ENCODE measurements around the gene FBXO45. TPM values are rescaled to one million over a fixed set of nuclear protein-coding genes. Genes with fewer than 3 reads are reported as not detected.
"Not testable (repeated sequence)": the region's sequence is repeated elsewhere in the genome, so short reads cannot be mapped to it uniquely, and the experiment has no call there.

FBXO45 gene, protein sequence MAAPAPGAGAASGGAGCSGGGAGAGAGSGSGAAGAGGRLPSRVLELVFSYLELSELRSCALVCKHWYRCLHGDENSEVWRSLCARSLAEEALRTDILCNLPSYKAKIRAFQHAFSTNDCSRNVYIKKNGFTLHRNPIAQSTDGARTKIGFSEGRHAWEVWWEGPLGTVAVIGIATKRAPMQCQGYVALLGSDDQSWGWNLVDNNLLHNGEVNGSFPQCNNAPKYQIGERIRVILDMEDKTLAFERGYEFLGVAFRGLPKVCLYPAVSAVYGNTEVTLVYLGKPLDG
- total RNA-seq (2014; rRNA removed; shearing (Covaris generic)), result 18.3 and 20.4 TPM in 2 replicates

- Histone ChIP-seq H3K36me3 (peaks cover 11% of the 10 kb centered on the region), H3K9me3 (replicated peaks) (no peaks in the 10 kb centered on the region), H3K27me3 (replicated peaks) (no peaks in the 10 kb centered on the region), H3K4me3 (peak within 1 kb of the TSS; percentile 85), H3K27ac (peak within 1 kb of the TSS; percentile 67), H3K4me1 (replicated peaks) (peaks cover 13% of the 10 kb centered on the region)
- DNase-seq (ENCODE audit: low read depth in 1 of 2, low spot score in 2 of 2), result peak; percentile 89 to 93
Measured at GRCh38 chr3:196568246-196569002, at the start of gene FBXO45, which contains the start of gene WDR53. Gene FBXO45 (plus strand): TSS chr3:196568660. CDS start chr3:196568985, 325 bp downstream. Gene WDR53 (minus strand): TSS chr3:196568554. CDS start chr3:196561475, 7,079 bp downstream.

GRCh38 chr3:196518966-196519717 lies 49.3 kb upstream of the FBXO45 start:
- peak; percentile 58 to 84 for DNase-seq (ENCODE audit: low read depth in 1 of 2, low spot score in 2 of 2)

GRCh38 chr3:196519718-196520082 lies 48.8 kb upstream of the FBXO45 start:
- DNase-seq (ENCODE audit: low read depth in 1 of 2, low spot score in 2 of 2), result no peak
- H3K27ac ChIP-seq, result no peak overlapping the region
- no peaks in the 10 kb centered on the region for H3K36me3 ChIP-seq
- no peak overlapping the region for H3K4me3 ChIP-seq
- H3K4me1 ChIP-seq (replicated peaks), result no peaks in the 10 kb centered on the region
- 0 out of 2 replicates have a peak, but pooled peaks cover 4% of the 10 kb centered on the region for H3K9me3 ChIP-seq (replicated peaks)
- no peaks in the 10 kb centered on the region for H3K27me3 ChIP-seq (replicated peaks)

More at GRCh38 chr3:196518966-196519717, 49.3 kb upstream of the FBXO45 start:
- Histone ChIP-seq H3K27ac (no peak overlapping the region), H3K36me3 (no peaks in the 10 kb centered on the region), H3K9me3 (replicated peaks) (0 out of 2 replicates have a peak, but pooled peaks cover 4% of the 10 kb centered on the region), H3K4me1 (replicated peaks) (peaks cover 3% of the 10 kb centered on the region), H3K27me3 (replicated peaks) (no peaks in the 10 kb centered on the region), H3K4me3 (no peak overlapping the region)

GRCh38 chr3:196521291-196521690 lies 47.2 kb upstream of the FBXO45 start:
- not testable (repeated sequence) for H3K4me3 ChIP-seq; H3K36me3 ChIP-seq; H3K4me1 ChIP-seq (replicated peaks); DNase-seq (ENCODE audit: low read depth in 1 of 2, low spot score in 2 of 2); H3K9me3 ChIP-seq (replicated peaks); H3K27me3 ChIP-seq (replicated peaks); H3K27ac ChIP-seq

GRCh38 chr3:196523841-196524240 lies 44.6 kb upstream of the FBXO45 start:
- DNase-seq (ENCODE audit: low read depth in 1 of 2, low spot score in 2 of 2), result no peak
- Histone ChIP-seq H3K4me3 (no peak overlapping the region), H3K36me3 (no peaks in the 10 kb centered on the region), H3K4me1 (replicated peaks) (peaks cover 4% of the 10 kb centered on the region), H3K27me3 (replicated peaks) (no peaks in the 10 kb centered on the region), H3K9me3 (replicated peaks) (peaks cover 4% of the 10 kb centered on the region; the same call in 1 of the 2 replicates), H3K27ac (no peak overlapping the region)

DNA sequence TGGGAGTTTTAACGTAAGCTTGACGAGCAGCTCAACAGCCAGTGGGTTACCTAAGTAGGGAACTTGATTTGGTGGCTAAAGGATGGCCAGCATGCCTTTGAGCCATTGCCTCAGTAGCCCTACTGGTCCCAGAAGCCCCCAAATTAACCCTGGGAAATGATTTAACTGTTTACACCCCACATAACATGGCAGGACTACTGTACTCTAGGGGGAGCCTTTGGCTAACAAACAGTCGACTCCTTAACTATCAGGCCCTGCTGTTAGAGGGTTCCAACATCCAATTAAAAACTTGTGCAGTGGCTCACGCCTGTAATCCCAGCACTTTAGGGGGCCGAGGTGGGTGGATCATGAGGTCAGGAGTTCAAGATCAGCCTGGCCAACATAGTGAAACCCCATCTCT lies 43.9 kb upstream of the FBXO45 start:
- Histone ChIP-seq H3K27me3 (replicated peaks) (no peaks in the 10 kb centered on the region), H3K4me1 (replicated peaks) (peaks cover 5% of the 10 kb centered on the region), H3K4me3 (no peak overlapping the region), H3K27ac (no peak overlapping the region), H3K36me3 (no peaks in the 10 kb centered on the region), H3K9me3 (replicated peaks) (peaks cover 4% of the 10 kb centered on the region; the same call in 1 of the 2 replicates)
- DNase-seq (ENCODE audit: low read depth in 1 of 2, low spot score in 2 of 2), result no peak

GRCh38 chr3:196525141-196525540 lies 43.3 kb upstream of the FBXO45 start:
- H3K9me3 ChIP-seq (replicated peaks), result peaks cover 4% of the 10 kb centered on the region; the same call in 1 of the 2 replicates
- no peak overlapping the region for H3K27ac ChIP-seq
- H3K27me3 ChIP-seq (replicated peaks), result no peaks in the 10 kb centered on the region
- no peak for DNase-seq (ENCODE audit: low read depth in 1 of 2, low spot score in 2 of 2)
- H3K4me3 ChIP-seq, result no peak overlapping the region
- peaks cover 5% of the 10 kb centered on the region for H3K4me1 ChIP-seq (replicated peaks)
- H3K36me3 ChIP-seq, result no peaks in the 10 kb centered on the region

GRCh38 chr3:196528639-196529233 lies 39.7 kb upstream of the FBXO45 start:
- Histone ChIP-seq H3K27ac (no peak overlapping the region), H3K4me3 (peak overlapping the region; percentile 13; the same call in 1 of the 2 replicates), H3K36me3 (no peaks in the 10 kb centered on the region), H3K4me1 (replicated peaks) (peaks cover 5% of the 10 kb centered on the region), H3K27me3 (replicated peaks) (no peaks in the 10 kb centered on the region), H3K9me3 (replicated peaks) (no peaks in the 10 kb centered on the region; the same call in 1 of the 2 replicates)
- peak; percentile 38 to 53 for DNase-seq (ENCODE audit: low read depth in 1 of 2, low spot score in 2 of 2)

DNA sequence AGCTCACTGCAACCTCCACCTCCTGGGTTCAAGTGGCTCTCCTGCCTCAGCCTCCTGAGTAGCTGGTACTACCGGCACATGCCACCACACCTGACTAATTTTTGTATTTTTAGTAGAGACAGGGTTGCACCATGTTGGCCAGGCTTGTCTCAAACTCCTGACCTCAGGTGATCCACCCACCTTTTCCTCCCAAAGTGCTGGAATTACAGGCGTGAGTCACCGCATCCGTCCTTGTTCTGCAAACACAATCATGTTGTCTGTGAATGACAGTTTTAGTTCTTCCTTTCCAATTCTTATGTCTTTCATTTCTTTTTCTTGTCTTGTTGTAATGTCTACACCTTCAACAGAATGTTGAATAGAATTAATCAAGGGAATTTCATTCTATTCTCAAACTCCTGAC lies 37.0 kb upstream of the FBXO45 start:
- Histone ChIP-seq H3K4me3 (no peak overlapping the region), H3K9me3 (replicated peaks) (no peaks in the 10 kb centered on the region; the same call in 1 of the 2 replicates), H3K4me1 (replicated peaks) (peaks cover 5% of the 10 kb centered on the region), H3K27ac (no peak overlapping the region), H3K36me3 (no peaks in the 10 kb centered on the region), H3K27me3 (replicated peaks) (no peaks in the 10 kb centered on the region)
- no peak for DNase-seq (ENCODE audit: low read depth in 1 of 2, low spot score in 2 of 2)

- DNase-seq (ENCODE audit: low read depth in 1 of 2, low spot score in 2 of 2), result no peak
Measured at GRCh38 chr3:196533260-196533681, 35.2 kb upstream of the FBXO45 start.

DNA sequence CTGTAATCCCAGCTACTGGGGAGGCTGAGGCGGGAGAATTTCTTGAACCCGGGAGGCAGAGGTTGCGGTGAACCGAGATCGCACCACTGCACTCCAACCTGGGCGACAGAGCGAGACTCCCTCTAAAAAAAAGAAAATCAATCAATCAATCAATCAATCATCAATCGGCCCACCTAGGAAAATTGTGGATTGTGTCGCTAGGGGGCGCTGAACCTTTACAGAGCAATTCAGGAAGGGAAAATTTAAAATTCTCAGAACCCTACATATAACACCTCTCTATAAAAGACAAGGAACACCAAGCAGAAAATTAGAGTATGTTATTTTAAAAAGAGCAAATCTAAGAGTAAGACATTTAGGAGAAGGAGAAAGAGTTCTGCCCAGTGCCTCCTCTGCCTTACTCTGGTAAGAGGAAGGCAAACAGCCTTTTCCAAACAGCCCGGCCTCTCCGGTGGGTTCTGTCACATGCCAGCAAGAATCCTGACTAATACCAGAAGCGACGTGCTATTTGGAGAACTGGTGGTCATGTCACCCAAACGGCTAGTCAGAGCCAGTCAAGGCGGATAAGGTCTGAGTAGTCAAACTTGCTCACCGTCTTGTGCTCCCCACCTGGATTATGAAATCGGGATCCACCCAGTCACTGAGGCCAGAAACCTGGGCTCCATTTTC lies 31.0 kb upstream of the FBXO45 start:
- no peaks in the 10 kb centered on the region for H3K9me3 ChIP-seq (replicated peaks)
- DNase-seq (ENCODE audit: low read depth in 1 of 2, low spot score in 2 of 2), result no peak
- H3K27ac ChIP-seq, result no peak overlapping the region
- H3K27me3 ChIP-seq (replicated peaks), result no peaks in the 10 kb centered on the region
- no peaks in the 10 kb centered on the region for H3K36me3 ChIP-seq
- H3K4me3 ChIP-seq, result no peak overlapping the region
- H3K4me1 ChIP-seq (replicated peaks), result no peaks in the 10 kb centered on the region

More at GRCh38 chr3:196533260-196533681, 35.2 kb upstream of the FBXO45 start:
- Histone ChIP-seq H3K27me3 (replicated peaks) (no peaks in the 10 kb centered on the region), H3K4me3 (no peak overlapping the region), H3K9me3 (replicated peaks) (no peaks in the 10 kb centered on the region; the same call in 1 of the 2 replicates), H3K27ac (no peak overlapping the region), H3K36me3 (no peaks in the 10 kb centered on the region), H3K4me1 (replicated peaks) (peaks cover 5% of the 10 kb centered on the region)

DNA sequence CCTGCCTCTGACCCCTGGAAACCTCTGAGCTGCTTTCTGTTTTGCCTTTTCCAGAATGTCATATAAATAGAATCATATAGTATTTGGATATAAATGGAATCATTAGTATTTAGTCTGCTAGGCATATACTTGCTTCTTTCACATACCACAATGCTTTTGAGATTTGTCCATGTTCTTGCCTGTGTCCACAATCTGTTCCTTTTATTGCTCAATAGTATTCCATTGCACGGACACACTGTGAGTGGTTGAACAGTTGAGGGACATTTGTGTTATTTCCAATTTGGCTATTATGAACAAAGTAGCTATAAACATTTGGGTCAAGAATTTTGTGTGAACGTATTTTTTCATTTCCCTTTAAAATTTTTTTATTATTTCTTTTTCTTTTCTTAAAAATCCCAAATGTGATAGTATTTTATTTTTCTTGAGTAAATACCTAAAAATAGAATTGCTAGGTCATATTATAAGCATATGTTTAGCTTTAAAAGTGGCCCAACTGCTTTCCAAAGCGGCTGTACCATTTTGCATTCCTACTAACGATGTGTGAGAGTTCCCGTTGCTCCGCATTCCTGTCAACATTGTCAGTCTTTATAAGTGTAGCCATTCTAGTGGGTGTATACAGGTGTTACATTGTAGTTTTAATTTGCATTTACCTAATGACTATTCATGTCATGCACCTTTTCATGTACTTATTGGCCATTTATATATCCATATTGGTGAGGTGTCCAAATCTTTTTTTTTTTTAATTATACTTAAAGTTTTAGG lies 26.6 kb upstream of the FBXO45 start:
- Histone ChIP-seq H3K27me3 (replicated peaks) (no peaks in the 10 kb centered on the region), H3K9me3 (replicated peaks) (no peaks in the 10 kb centered on the region), H3K4me1 (replicated peaks) (no peaks in the 10 kb centered on the region), H3K4me3 (no peak overlapping the region), H3K27ac (no peak overlapping the region), H3K36me3 (no peaks in the 10 kb centered on the region)
- DNase-seq (ENCODE audit: low read depth in 1 of 2, low spot score in 2 of 2), result no peak

All from SJSA1 (cell line).